HEK293 (cell line): ENCODE measurements around the gene SLFN12L.

Experiments
- CTCF ChIA-PET: fragments of 350-600 bp; formaldehyde crosslinking; extraction: SDS; loops from one replicate; lab custom pipeline; 2021; ENCODE audit warnings: antibody characterized with exemption; lab: Yijun Ruan, JAX
- POLR2A ChIA-PET: fragments of 300-600 bp; formaldehyde crosslinking; extraction: SDS; loops from one replicate; lab custom pipeline; 2020; ENCODE audit warnings: antibody characterized with exemption, inconsistent platforms; lab: Yijun Ruan, JAX
- H3K27ac ChIP-seq: fragments of 200-500 bp; sonication (Bioruptor generic); 2 replicates; pipeline ENCODE4 v1.5.1; 2014; ENCODE audit warnings: low read depth, low read length, control low read depth, inconsistent platforms; ENCODE audit errors: extremely low read depth
- H3K36me3 ChIP-seq, 2 experiments: fragments of 200-500 bp in 1 of 2; sonication (Bioruptor generic) in 1 of 2; 1 replicate in 1 of 2; 2 replicates in 1 of 2; pipeline ENCODE4 v1.5.1; 2014 to 2017; ENCODE audit warnings: inconsistent platforms in 2 of 2, low read length in 2 of 2; ENCODE audit not compliant: control insufficient read depth in 2 of 2, insufficient read depth in 1 of 2
- H3K4me1 ChIP-seq: fragments of 200-500 bp; sonication (Bioruptor generic); 2 replicates; pipeline ENCODE4 v1.5.1; 2014; ENCODE audit warnings: mild to moderate bottlenecking, low read length, inconsistent platforms; ENCODE audit not compliant: control insufficient read depth, insufficient read depth
- H3K4me3 ChIP-seq: 2 replicates; pipeline ENCODE4 v1.5.1; 2011; ENCODE audit warnings: low read depth, mild to moderate bottlenecking, control low read depth, low read length, moderate library complexity
- H3K9me3 ChIP-seq: fragments of 200-500 bp; sonication (Bioruptor generic); 2 replicates; pipeline ENCODE4 v1.5.1; 2014; ENCODE audit warnings: low read depth, low read length, inconsistent platforms; ENCODE audit not compliant: control insufficient read depth, insufficient read depth
- CTCF ChIP-seq: fragments of 450-650 bp; formaldehyde crosslinking; IDR thresholded peaks from 2 replicates; pipeline ENCODE4 v1.5.1; 2016; ENCODE audit warnings: missing biosample characterization, missing genetic modification characterization
- KLF10 ChIP-seq: fragments of 450-650 bp; IDR thresholded peaks from 2 replicates; pipeline ENCODE4 v1.5.1; 2018; ENCODE audit warnings: missing biosample characterization, mild to moderate bottlenecking, missing genetic modification characterization
- KLF17 ChIP-seq: fragments of 450-650 bp; formaldehyde crosslinking; IDR thresholded peaks from 2 replicates; pipeline ENCODE4 v1.5.1; 2016; ENCODE audit warnings: missing biosample characterization, missing genetic modification characterization
- MYNN ChIP-seq: fragments of 450-650 bp; formaldehyde crosslinking; IDR thresholded peaks from 2 replicates; pipeline ENCODE4 v1.5.1; 2016; ENCODE audit warnings: missing biosample characterization, missing genetic modification characterization, borderline replicate concordance
- PRDM6 ChIP-seq: fragments of 450-650 bp; formaldehyde crosslinking; IDR thresholded peaks from 2 replicates; pipeline ENCODE4 v1.5.1; 2017; ENCODE audit warnings: missing biosample characterization, missing genetic modification characterization
- SALL2 ChIP-seq: fragments of 450-650 bp; formaldehyde crosslinking; IDR thresholded peaks from 2 replicates; pipeline ENCODE4 v1.5.0; 2017; ENCODE audit warnings: missing biosample characterization, mild to moderate bottlenecking, missing genetic modification characterization, borderline replicate concordance
- SCRT2 ChIP-seq: fragments of 450-650 bp; formaldehyde crosslinking; IDR thresholded peaks from 2 replicates; pipeline ENCODE4 v1.5.1; 2016; ENCODE audit warnings: missing biosample characterization, missing genetic modification characterization
- SP2 ChIP-seq: fragments of 450-650 bp; formaldehyde crosslinking; IDR thresholded peaks from 2 replicates; pipeline ENCODE4 v1.5.1; 2016; ENCODE audit warnings: missing biosample characterization, missing genetic modification characterization
- SP3 ChIP-seq: fragments of 450-650 bp; formaldehyde crosslinking; IDR thresholded peaks from 2 replicates; pipeline ENCODE4 v1.5.1; 2016; ENCODE audit warnings: missing biosample characterization, missing genetic modification characterization
- ZBTB1 ChIP-seq: fragments of 450-650 bp; formaldehyde crosslinking; IDR thresholded peaks from 2 replicates; pipeline ENCODE4 v1.5.1; 2016; ENCODE audit warnings: missing biosample characterization, missing genetic modification characterization
- ZBTB17 ChIP-seq: fragments of 450-650 bp; formaldehyde crosslinking; IDR thresholded peaks from 2 replicates; pipeline ENCODE4 v1.5.1; 2016; ENCODE audit warnings: missing biosample characterization, missing genetic modification characterization
- ZBTB26 ChIP-seq: fragments of 450-650 bp; formaldehyde crosslinking; optimal IDR thresholded peaks from 2 replicates; pipeline ENCODE3; 2016; ENCODE audit warnings: missing biosample characterization, mild to moderate bottlenecking, missing genetic modification characterization
- ZBTB7A ChIP-seq: fragments of 450-650 bp; formaldehyde crosslinking; IDR thresholded peaks from 2 replicates; pipeline ENCODE4 v1.5.1; 2016; ENCODE audit warnings: low read depth, missing biosample characterization, missing genetic modification characterization
- ZIC2 ChIP-seq: fragments of 450-650 bp; formaldehyde crosslinking; IDR thresholded peaks from 2 replicates; pipeline ENCODE4 v1.5.1; 2016; ENCODE audit warnings: missing biosample characterization, missing genetic modification characterization
- ZNF133 ChIP-seq: fragments of 450-650 bp; formaldehyde crosslinking; IDR thresholded peaks from 2 replicates; pipeline ENCODE4 v1.5.1; 2016; ENCODE audit warnings: missing biosample characterization, missing genetic modification characterization
- ZNF155 ChIP-seq: fragments of 450-650 bp; formaldehyde crosslinking; IDR thresholded peaks from 2 replicates; pipeline ENCODE4 v1.5.1; 2016; ENCODE audit warnings: missing biosample characterization, missing genetic modification characterization
- ZNF169 ChIP-seq: fragments of 450-650 bp; formaldehyde crosslinking; IDR thresholded peaks from 2 replicates; pipeline ENCODE4 v1.5.1; 2016; ENCODE audit warnings: missing biosample characterization, missing genetic modification characterization
- ZNF23 ChIP-seq: fragments of 450-650 bp; formaldehyde crosslinking; IDR thresholded peaks from 2 replicates; pipeline ENCODE4 v1.5.1; 2016; ENCODE audit warnings: missing biosample characterization, missing genetic modification characterization, borderline replicate concordance
- ZNF248 ChIP-seq: fragments of 450-650 bp; formaldehyde crosslinking; IDR thresholded peaks from 2 replicates; pipeline ENCODE4 v1.5.1; 2017; ENCODE audit warnings: missing biosample characterization, missing genetic modification characterization
- ZNF292 ChIP-seq: fragments of 450-650 bp; formaldehyde crosslinking; IDR thresholded peaks from 2 replicates; pipeline ENCODE4 v1.5.1; 2016; ENCODE audit warnings: low read depth, missing biosample characterization, missing genetic modification characterization, borderline replicate concordance
- ZNF585B ChIP-seq: fragments of 450-650 bp; formaldehyde crosslinking; IDR thresholded peaks from 2 replicates; pipeline ENCODE4 v1.5.1; 2016; ENCODE audit warnings: missing biosample characterization, missing genetic modification characterization
- ZNF629 ChIP-seq: fragments of 450-650 bp; formaldehyde crosslinking; IDR thresholded peaks from 2 replicates; pipeline ENCODE4 v1.5.1; 2017; ENCODE audit warnings: missing biosample characterization, missing genetic modification characterization
- ZNF639 ChIP-seq: fragments of 450-650 bp; formaldehyde crosslinking; IDR thresholded peaks from 2 replicates; pipeline ENCODE4 v1.5.1; 2016; ENCODE audit warnings: missing biosample characterization, missing genetic modification characterization
- ZNF645 ChIP-seq: fragments of 450-650 bp; formaldehyde crosslinking; IDR thresholded peaks from 2 replicates; pipeline ENCODE4; 2016; ENCODE audit warnings: missing biosample characterization, missing genetic modification characterization

The SLFN12L gene

GRCh38 chr17:35537601-35538141, at the start of gene SLFN12L:
TSS of gene SLFN12L (minus strand) at chr17:35537678. CDS start at chr17:35522364, 15,314 bp downstream.
- TF ChIP-seq ZNF248 (tag by site-specific recombination) (no peak), ZBTB7A (tag by site-specific recombination) (no peak), SCRT2 (tag by site-specific recombination) (no peak), ZNF645 (no peak), CTCF (no peak), ZNF23 (tag by site-specific recombination) (no peak), ZIC2 (tag by site-specific recombination) (no peak), ZNF133 (tag by site-specific recombination) (no peak), ZBTB1 (tag by site-specific recombination) (no peak), ZNF585B (tag by site-specific recombination) (no peak), ZNF292 (tag by site-specific recombination) (no peak), PRDM6 (no peak), ZNF629 (no peak)
- H3K4me3 ChIP-seq: no peak within 1 kb of the TSS
- CTCF ChIA-PET: interaction anchor here (0.6 to 9.4 kb wide), 24 partner anchors 8 to 417 kb away, joined by 3 to 236 read pairs (median 4); partner anchors contain the start of gene C17orf50
- no peaks in the 10 kb centered on the region for H3K36me3 ChIP-seq
- no peaks in the 10 kb centered on the region for H3K9me3 ChIP-seq
- H3K4me1 ChIP-seq: peaks cover 3% of the 10 kb centered on the region; the same call in 1 of the 2 replicates
- POLR2A ChIA-PET: no interaction called here
- no peak within 1 kb of the TSS for H3K27ac ChIP-seq

GRCh38 chr17:35586569-35587073, 49.1 kb upstream of the SLFN12L start:
- ChIA-PET POLR2A (interaction anchor here (0.7 to 2.1 kb wide), 5 partner anchors 8 to 18 kb away, joined by 3 to 32 read pairs (median 6); partner anchors contain the start of gene PEX12), CTCF (interaction anchor here (0.6 to 1.4 kb wide), 5 partner anchors 8 to 177 kb away, joined by 3 to 4 read pairs (median 3); partner anchors contain the start of gene PEX12)
- peak overlapping the region; percentile 88 for H3K27ac ChIP-seq
- H3K4me1 ChIP-seq: peaks cover 15% of the 10 kb centered on the region; the same call in 1 of the 2 replicates
- H3K9me3 ChIP-seq: no peaks in the 10 kb centered on the region
- no peaks in the 10 kb centered on the region for H3K36me3 ChIP-seq
- H3K4me3 ChIP-seq: peak overlapping the region; percentile 56
- TF ChIP-seq MYNN (tag by site-specific recombination) (no peak), ZBTB17 (no peak), SP2 (tag by site-specific recombination) (no peak), SP3 (tag by site-specific recombination) (no peak), ZNF155 (tag by site-specific recombination) (no peak), ZNF169 (tag by site-specific recombination) (no peak), SALL2 (tag by site-specific recombination) (no peak), ZNF639 (tag by site-specific recombination) (no peak), KLF17 (no peak), KLF10 (tag by site-specific recombination) (no peak), ZBTB26 (tag by site-specific recombination) (no peak), SCRT2 (tag by site-specific recombination) (no peak)
